Measurements from ENCODE around the gene WDFY4.

WDFY4 gene

DNA sequence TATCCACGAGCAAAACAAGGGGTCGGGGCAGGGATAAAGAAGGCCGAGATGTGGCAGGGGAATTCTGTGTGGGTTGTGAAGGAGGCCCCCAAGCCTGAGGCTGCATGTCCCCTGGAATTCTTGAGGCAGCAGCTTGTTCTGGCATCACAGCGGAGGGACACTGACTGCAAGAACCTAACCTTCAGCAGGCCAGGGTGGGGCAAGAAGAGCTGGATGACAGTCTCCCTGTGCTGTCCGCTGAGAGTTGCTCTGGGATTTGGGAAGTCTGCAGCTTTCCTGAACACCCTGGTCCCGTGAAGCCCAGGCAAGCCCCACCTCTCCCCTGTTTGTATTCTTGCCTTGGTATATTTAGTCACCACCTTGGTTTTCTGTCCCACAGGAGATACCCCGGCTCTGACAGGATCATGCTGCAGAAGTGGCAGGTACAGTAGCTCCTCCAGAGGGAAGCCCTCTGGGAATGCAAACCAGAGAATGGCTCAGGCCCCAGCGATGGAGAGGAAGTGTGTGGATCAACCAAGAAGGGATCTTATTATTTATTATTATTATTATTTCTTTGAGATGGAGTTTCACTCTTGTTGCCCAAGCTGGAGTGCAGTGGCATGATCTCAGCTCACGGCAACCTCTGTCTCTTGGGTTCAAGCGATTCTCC lies 256.9 kb downstream of the WDFY4 start:
- no peak for DNase-seq
- no peak overlapping the region for H3K4me3 ChIP-seq (ENCODE audit: low read depth, low read length)
- no peaks in the 10 kb centered on the region for H3K9me3 ChIP-seq (ENCODE audit: severe bottlenecking)
- H3K27me3 ChIP-seq (ENCODE audit: insufficient read depth, low read depth, severe bottlenecking) = peaks cover 17% of the 10 kb centered on the region
- no peaks in the 10 kb centered on the region for H3K36me3 ChIP-seq
- TF ChIP-seq, protein P1, sequence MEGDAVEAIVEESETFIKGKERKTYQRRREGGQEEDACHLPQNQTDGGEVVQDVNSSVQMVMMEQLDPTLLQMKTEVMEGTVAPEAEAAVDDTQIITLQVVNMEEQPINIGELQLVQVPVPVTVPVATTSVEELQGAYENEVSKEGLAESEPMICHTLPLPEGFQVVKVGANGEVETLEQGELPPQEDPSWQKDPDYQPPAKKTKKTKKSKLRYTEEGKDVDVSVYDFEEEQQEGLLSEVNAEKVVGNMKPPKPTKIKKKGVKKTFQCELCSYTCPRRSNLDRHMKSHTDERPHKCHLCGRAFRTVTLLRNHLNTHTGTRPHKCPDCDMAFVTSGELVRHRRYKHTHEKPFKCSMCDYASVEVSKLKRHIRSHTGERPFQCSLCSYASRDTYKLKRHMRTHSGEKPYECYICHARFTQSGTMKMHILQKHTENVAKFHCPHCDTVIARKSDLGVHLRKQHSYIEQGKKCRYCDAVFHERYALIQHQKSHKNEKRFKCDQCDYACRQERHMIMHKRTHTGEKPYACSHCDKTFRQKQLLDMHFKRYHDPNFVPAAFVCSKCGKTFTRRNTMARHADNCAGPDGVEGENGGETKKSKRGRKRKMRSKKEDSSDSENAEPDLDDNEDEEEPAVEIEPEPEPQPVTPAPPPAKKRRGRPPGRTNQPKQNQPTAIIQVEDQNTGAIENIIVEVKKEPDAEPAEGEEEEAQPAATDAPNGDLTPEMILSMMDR (IDR thresholded peaks at IDR 0.05; ENCODE audit: low read depth, low read length) = no peak
- H3K27ac ChIP-seq = no peak overlapping the region

DNA sequence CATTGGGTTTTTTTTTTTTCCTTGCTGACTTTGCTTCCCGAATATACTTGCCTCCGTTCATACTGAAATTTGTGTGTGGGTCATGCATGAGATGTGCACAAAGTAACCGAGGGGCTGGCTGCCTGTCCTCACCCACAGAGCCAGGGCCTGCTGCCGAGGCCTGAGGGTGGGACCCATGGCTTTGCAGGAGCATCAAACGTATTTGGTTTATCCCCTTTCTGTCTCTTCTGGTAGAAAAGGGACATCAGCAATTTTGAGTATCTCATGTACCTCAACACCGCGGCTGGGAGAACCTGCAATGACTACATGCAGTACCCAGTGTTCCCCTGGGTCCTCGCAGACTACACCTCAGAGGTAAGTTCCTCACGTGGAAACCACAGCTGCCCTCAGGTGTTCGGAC lies 258.4 kb downstream of the WDFY4 start:
- no peak for DNase-seq
- Histone ChIP-seq H3K27ac (no peak overlapping the region), H3K9me3 (ENCODE audit: severe bottlenecking) (no peaks in the 10 kb centered on the region), H3K36me3 (no peaks in the 10 kb centered on the region), H3K27me3 (ENCODE audit: insufficient read depth, low read depth, severe bottlenecking) (peaks cover 18% of the 10 kb centered on the region), H3K4me3 (ENCODE audit: low read depth, low read length) (no peak overlapping the region)
- TF ChIP-seq, protein P1 (IDR thresholded peaks at IDR 0.05; ENCODE audit: low read depth, low read length) = no peak

DNA sequence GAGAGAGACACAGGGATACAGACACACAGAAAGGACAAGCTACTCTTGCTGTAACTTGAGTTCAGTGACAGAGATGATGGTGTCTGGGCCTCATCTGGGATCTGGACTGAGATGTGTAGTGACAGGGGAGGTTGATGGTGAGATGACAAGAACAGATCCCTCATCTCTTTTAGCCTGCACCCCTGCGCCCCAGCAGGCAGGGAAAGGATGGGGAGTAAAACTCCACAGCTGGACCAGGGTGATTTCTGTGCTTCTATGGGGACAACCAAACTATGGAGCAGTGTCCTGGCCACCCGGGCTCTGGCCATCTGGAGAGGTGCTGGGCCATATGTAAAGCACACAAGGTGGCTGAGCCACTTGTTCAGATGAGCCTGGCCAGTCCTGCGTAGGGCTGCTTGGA lies 259.5 kb downstream of the WDFY4 start:
- TF ChIP-seq, protein P1 (IDR thresholded peaks at IDR 0.05; ENCODE audit: low read depth, low read length) = no peak
- Histone ChIP-seq H3K27me3 (ENCODE audit: insufficient read depth, low read depth, severe bottlenecking) (peaks cover 17% of the 10 kb centered on the region), H3K27ac (no peak overlapping the region), H3K9me3 (ENCODE audit: severe bottlenecking) (no peaks in the 10 kb centered on the region), H3K36me3 (no peaks in the 10 kb centered on the region), H3K4me3 (ENCODE audit: low read depth, low read length) (no peak overlapping the region)
- no peak for DNase-seq

DNA sequence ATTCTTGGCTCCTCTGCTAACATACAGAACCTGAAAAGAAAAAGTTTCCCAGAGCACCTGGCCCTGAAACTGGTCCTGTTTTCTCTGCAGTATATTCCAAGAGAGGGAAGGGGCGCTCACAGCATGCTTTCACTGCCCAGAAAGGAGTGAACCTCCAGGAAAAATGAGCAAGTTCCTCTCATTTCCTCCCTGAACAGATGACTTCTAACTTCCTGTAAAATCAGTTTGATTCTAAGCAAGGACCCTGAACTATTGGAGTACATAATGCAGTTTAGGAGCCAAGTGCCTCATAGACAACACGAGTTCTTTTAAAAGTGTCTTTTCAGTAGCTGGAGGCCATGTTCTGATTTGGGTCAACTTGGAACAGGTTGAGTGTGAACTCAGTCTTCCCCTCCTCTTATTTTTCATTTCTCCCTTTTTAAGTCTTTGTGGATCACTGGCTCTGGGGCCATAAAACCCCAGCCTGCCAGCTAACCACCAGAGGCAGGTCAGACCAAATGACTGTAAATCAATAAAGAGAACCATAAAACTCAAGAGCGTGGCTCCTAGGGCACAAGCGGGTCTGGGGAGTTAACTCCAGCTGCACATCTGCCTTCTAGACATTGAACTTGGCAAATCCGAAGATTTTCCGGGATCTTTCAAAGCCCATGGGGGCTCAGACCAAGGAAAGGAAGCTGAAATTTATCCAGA lies 260.9 kb downstream of the WDFY4 start:
- no peak overlapping the region for H3K27ac ChIP-seq
- H3K9me3 ChIP-seq (ENCODE audit: severe bottlenecking) = no peaks in the 10 kb centered on the region
- H3K4me3 ChIP-seq (ENCODE audit: low read depth, low read length) = no peak overlapping the region
- no peak for DNase-seq
- peaks cover 17% of the 10 kb centered on the region for H3K27me3 ChIP-seq (ENCODE audit: insufficient read depth, low read depth, severe bottlenecking)
- TF ChIP-seq, protein P1 (IDR thresholded peaks at IDR 0.05; ENCODE audit: low read depth, low read length) = no peak
- H3K36me3 ChIP-seq = no peaks in the 10 kb centered on the region

DNA sequence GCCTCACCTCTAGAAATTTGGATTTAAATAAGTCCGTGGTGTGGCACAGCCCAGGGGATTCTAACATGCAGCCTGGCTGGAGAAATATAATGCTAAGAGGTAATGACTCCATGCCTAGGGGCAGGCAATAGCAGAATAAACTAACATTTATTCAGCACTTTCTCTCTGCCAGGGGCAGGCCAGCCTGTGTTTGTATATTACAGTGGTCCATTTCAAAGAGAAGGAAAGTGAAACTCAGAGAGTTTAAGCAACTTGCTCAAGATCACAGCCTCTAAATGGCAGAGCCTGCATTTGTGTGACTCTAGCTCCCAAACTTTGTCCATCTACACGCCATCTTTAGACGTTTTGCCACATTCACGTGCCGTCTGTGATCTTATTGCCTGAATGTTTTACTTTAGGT lies 261.7 kb downstream of the WDFY4 start:
- DNase-seq = no peak
- Histone ChIP-seq H3K4me3 (ENCODE audit: low read depth, low read length) (no peak overlapping the region), H3K36me3 (no peaks in the 10 kb centered on the region), H3K27me3 (ENCODE audit: insufficient read depth, low read depth, severe bottlenecking) (peaks cover 19% of the 10 kb centered on the region), H3K27ac (no peak overlapping the region), H3K9me3 (ENCODE audit: severe bottlenecking) (no peaks in the 10 kb centered on the region)
- TF ChIP-seq, protein P1 (IDR thresholded peaks at IDR 0.05; ENCODE audit: low read depth, low read length) = no peak
